HG02840 (cell line): Measurements from ENCODE around the gene SLC22A3.

ENCODE experiments used
- ATAC-seq: cut with Tn5 transposase; IDR thresholded peaks from one replicate; pipeline ENCODE4 v1.9.1; 2021; ENCODE audit warnings: mild to moderate bottlenecking, moderate library complexity, moderate number of reproducible peaks; ENCODE audit not compliant: unreplicated experiment, low FRiP score

Gene SLC22A3

GRCh38 chr6:160333101-160333500 lies 15.1 kb upstream of the SLC22A3 start:
- no peak for ATAC-seq

GRCh38 chr6:160333841-160334240 lies 14.3 kb upstream of the SLC22A3 start:
- no peak for ATAC-seq

DNA sequence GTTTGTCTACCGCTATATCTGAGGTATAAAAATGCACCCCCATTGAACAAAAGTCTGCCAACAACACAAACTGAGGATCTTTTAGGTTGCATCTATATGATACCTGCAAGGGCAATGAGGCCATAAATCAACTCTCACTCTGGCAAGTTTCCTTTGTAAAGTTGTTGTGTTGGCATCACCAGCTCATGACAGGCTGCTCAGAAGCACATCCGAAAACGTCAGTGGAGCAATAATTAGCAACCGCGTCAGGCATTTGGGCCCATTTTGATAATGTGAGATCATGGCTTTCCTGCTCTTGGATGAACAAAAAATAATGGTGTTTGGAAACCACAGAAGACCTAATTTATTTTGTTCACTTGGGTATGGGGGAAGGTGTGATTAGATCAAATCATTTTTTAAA lies 12.0 kb upstream of the SLC22A3 start:
- ATAC-seq, result no peak

DNA sequence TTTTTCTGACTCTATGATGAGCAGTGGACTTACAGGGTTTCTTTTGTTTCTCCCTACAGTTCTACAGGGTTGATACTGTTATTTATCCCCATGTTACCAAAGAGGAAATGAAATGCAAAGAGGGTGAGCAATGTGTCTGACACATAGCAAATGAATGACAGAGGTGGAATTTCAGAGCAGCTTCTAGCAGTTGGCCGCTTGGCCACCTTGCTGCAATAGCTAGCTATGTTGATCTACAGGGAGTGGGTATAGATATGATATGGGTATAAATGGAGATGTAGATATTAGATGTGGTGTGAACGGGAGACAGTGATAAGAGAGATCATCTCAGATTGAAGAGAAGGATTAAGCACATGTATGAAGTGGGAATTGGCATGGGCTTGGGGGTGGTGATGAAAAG lies 10.9 kb upstream of the SLC22A3 start:
- ATAC-seq, result no peak

DNA sequence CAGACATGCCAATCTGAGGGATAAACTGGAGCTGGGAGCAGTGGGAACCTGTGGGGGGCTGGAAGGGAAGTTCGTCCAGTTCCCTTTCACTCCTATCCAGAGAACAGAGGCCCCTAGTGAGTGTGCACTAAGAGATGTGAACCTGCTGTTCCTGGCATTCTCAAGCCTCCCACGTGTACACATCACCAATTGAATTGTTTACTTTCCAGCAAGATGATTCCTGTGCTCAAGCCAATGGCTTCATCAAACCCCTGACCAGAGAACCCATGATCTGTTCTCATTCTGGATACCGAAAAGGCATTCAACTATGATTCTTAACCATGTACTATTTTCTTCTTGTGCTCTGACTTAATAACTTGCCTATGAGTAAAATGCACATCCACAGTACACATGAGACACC lies 10.2 kb upstream of the SLC22A3 start:
- no peak for ATAC-seq

DNA sequence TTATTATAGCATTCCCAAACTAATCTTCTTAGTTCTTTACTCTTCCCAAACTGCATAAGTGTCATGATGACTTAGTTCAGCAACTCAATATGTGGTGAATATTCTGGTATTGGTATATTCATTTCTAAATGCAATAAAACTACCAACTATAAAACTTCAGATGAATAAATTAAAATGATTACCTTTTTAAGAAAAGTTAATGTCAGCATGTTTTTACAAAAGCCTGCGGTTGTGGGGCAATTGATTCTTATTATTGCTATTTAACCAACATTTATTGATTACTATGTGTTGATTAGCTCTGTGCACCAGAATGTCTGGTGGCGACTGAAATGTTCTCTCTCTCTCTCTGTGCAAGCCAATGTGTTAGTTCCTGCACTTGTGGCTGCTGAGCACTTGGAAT lies 5.0 kb upstream of the SLC22A3 start:
- no peak for ATAC-seq

DNA sequence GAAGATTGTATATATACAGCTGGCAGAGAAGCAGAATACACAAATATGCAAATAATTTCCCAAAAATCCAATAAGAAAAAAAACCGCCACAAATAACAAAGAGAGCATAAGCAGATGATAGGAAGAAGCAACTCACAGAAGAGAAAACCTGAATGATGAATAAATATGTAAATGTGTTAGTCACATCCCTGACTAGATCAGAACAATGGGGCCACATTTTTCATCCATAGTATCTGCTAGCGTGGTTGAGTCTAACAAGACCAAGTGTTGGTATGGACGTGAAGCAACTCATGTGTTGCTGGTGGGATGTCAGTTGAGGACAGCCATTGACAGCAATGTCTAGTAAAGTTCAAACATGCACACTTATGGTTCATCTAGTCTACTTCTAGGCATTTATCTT lies 3.9 kb upstream of the SLC22A3 start:
- no peak for ATAC-seq

- no peak for ATAC-seq
Observed at GRCh38 chr6:160347259-160348222, 637 bp upstream of the SLC22A3 start.

DNA sequence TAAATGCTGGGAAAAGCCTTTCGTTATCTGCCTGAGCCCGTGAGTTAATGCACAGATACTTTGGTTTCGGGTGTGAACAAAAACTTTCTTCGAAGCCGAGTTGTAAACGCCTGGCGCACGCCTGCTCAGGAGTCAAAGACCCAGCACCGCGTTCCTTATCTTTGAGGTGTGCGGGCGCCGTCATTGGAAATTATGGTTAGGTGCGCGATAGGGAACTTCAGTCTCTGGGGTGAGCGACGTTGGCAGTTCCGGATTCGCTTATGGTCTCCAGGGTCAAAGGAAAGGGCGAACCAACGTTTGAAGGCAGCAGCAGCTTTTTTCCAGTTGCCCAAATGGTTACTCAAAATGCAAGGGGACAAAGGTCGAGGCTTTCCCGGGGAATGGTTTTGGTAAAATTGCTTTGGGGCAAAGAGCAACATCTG lies 853 bp downstream of the SLC22A3 start:
- ATAC-seq, result no peak

GRCh38 chr6:160349814-160350350 lies 1.7 kb downstream of the SLC22A3 start:
- no peak for ATAC-seq

- ATAC-seq, result no peak
Observed at GRCh38 chr6:160353950-160354496, 5.8 kb downstream of the SLC22A3 start.

- ATAC-seq, result no peak
Observed at GRCh38 chr6:160355001-160355400, 6.8 kb downstream of the SLC22A3 start.

GRCh38 chr6:160356074-160356744 lies 8.0 kb downstream of the SLC22A3 start:
- ATAC-seq, result no peak

GRCh38 chr6:160357088-160357487 lies 8.9 kb downstream of the SLC22A3 start:
- no peak for ATAC-seq

GRCh38 chr6:160358225-160359119 lies 10.3 kb downstream of the SLC22A3 start:
- ATAC-seq, result no peak

DNA sequence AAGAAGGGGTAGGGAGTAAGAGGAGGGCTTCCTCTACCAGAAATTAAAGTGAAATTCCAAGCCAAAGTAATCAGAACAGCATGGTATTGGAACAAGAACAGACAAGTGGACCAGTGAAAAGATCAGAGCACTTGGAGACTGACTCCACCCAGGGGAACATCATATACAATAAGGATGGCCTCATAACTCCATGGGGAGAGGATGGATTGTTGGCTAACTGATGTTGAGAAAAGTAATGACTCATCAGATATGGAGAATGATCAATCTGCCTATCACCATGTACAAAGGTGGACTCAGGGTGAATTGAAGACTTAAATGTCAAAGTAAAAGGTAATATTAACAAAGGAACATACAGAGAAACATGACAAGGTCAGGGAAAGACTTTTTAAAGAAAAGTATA lies 12.8 kb downstream of the SLC22A3 start:
- ATAC-seq, result no peak

GRCh38 chr6:160362556-160362955 lies 14.4 kb downstream of the SLC22A3 start:
- no peak for ATAC-seq

GRCh38 chr6:160363016-160363996 lies 15.1 kb downstream of the SLC22A3 start:
- no peak for ATAC-seq

- no peak for ATAC-seq
Observed at GRCh38 chr6:160365117-160365516, 16.9 kb downstream of the SLC22A3 start.
